Stimulated activated naive B cell treated with anti-CD40 and anti-IgM and Interleukin-4, amounts not matched to agents 10 μg/mL and 1 μg/mL and 100 μg/mL, for 72 hours (primary cell): Measurements from ENCODE around the gene SHD.

Source experiments
- ATAC-seq, 2 donors: fragments of 150-1000 bp; cut with Tn5 transposase; replicated peaks; 2 replicates each; pipeline ENCODE4 v1.10.0; 2021; ENCODE audit warnings: moderate library complexity in 1 of 2
- DNase-seq: peaks from one replicate; pipeline ENCODE4 v3.0.0; 2021
- H3K27ac Mint-ChIP-seq: one replicate; pipeline ENCODE4 v1.8.0; 2022; ENCODE audit warnings: mild to moderate bottlenecking, mixed read lengths
- H3K27me3 Mint-ChIP-seq, 2 donors: one replicate each; pipeline ENCODE4 v1.8.0; 2022; ENCODE audit warnings: mixed read lengths in 2 of 2
- H3K36me3 Mint-ChIP-seq, 2 donors: one replicate each; pipeline ENCODE4 v1.8.0; 2022; ENCODE audit warnings: mixed read lengths in 2 of 2, mild to moderate bottlenecking in 1 of 2
- H3K4me1 Mint-ChIP-seq, 2 donors: one replicate each; pipeline ENCODE4 v1.8.0; 2022; ENCODE audit warnings: mixed read lengths in 2 of 2, mild to moderate bottlenecking in 1 of 2
- H3K4me3 Mint-ChIP-seq, 2 donors: one replicate each; pipeline ENCODE4 v1.8.0; 2022; ENCODE audit warnings: mild to moderate bottlenecking in 2 of 2, mixed read lengths in 2 of 2, moderate library complexity in 1 of 2
- H3K9me3 Mint-ChIP-seq, 2 donors: one replicate each; pipeline ENCODE4 v1.8.0; 2022; ENCODE audit warnings: mixed read lengths in 2 of 2, mild to moderate bottlenecking in 1 of 2

Gene SHD

GRCh38 chr19:4297901-4298809 lies 19.1 kb downstream of the SHD start:
- Mint-ChIP-seq H3K4me1 (peaks cover 7 to 12% of the 10 kb centered on the region in 2 donors), H3K4me3 (no peak overlapping the region), H3K27me3 (peaks cover 16% of the 10 kb centered on the region in 2 donors), H3K9me3 (no peaks in the 10 kb centered on the region), H3K36me3 (no peaks in the 10 kb centered on the region), H3K27ac (no peak overlapping the region)
- no peak for DNase-seq
- no peak for ATAC-seq

GRCh38 chr19:4298810-4299550 lies 19.9 kb downstream of the SHD start:
- no peak overlapping the region for H3K4me3 Mint-ChIP-seq
- H3K36me3 Mint-ChIP-seq = no peaks in the 10 kb centered on the region
- H3K27me3 Mint-ChIP-seq = peaks cover 16 to 20% of the 10 kb centered on the region in 2 donors
- no peak overlapping the region for H3K27ac Mint-ChIP-seq
- H3K9me3 Mint-ChIP-seq = no peaks in the 10 kb centered on the region
- DNase-seq (no peak), ATAC-seq (no peak)
- H3K4me1 Mint-ChIP-seq = peaks cover 7 to 12% of the 10 kb centered on the region in 2 donors

- H3K4me1 Mint-ChIP-seq = peaks cover 7 to 16% of the 10 kb centered on the region in 2 donors
- H3K27me3 Mint-ChIP-seq = peaks cover 22 to 25% of the 10 kb centered on the region in 2 donors
- H3K9me3 Mint-ChIP-seq = no peaks in the 10 kb centered on the region
Measured at GRCh38 chr19:4300589-4300988, 21.5 kb downstream of the SHD start.

GRCh38 chr19:4301590-4302242 lies 22.6 kb downstream of the SHD start:
- H3K9me3 Mint-ChIP-seq = no peaks in the 10 kb centered on the region
- DNase-seq = no peak
- H3K36me3 Mint-ChIP-seq = peaks cover 1 to 2% of the 10 kb centered on the region in 2 donors
- no peak overlapping the region for H3K4me3 Mint-ChIP-seq
- no peak for ATAC-seq
- no peak overlapping the region for H3K27ac Mint-ChIP-seq
- peaks cover 5 to 11% of the 10 kb centered on the region in 2 donors for H3K4me1 Mint-ChIP-seq
- peaks cover 24 to 26% of the 10 kb centered on the region in 2 donors for H3K27me3 Mint-ChIP-seq

More at GRCh38 chr19:4300589-4300988, 21.5 kb downstream of the SHD start:
- Mint-ChIP-seq H3K4me3 (no peak overlapping the region), H3K27ac (no peak overlapping the region), H3K36me3 (no peaks in the 10 kb centered on the region)
- no peak for DNase-seq
- ATAC-seq = no peak

- ATAC-seq = no peak
- peaks cover 5 to 11% of the 10 kb centered on the region in 2 donors for H3K4me1 Mint-ChIP-seq
- no peak within 1 kb of the TSS for H3K27ac Mint-ChIP-seq
- H3K9me3 Mint-ChIP-seq = no peaks in the 10 kb centered on the region
- DNase-seq = no peak
- H3K27me3 Mint-ChIP-seq = peaks cover 28 to 29% of the 10 kb centered on the region in 2 donors
- no peak within 1 kb of the TSS for H3K4me3 Mint-ChIP-seq
- H3K36me3 Mint-ChIP-seq = peaks cover 1 to 4% of the 10 kb centered on the region in 2 donors
Measured at GRCh38 chr19:4302243-4302640, 23.2 kb downstream of the SHD start, which contains the start of gene TMIGD2. Gene TMIGD2, minus strand, starts transcription at chr19:4302389. Its CDS starts 4 bp downstream, at chr19:4302385.

GRCh38 chr19:4303819-4304537 lies 24.9 kb downstream of the SHD start:
- Mint-ChIP-seq H3K4me3 (peak overlapping the region; percentile 21 to 67), H3K36me3 (peaks cover 1 to 4% of the 10 kb centered on the region in 2 donors), H3K9me3 (no peaks in the 10 kb centered on the region), H3K4me1 (peaks cover 5 to 11% of the 10 kb centered on the region in 2 donors), H3K27ac (no peak overlapping the region), H3K27me3 (peaks cover 28 to 29% of the 10 kb centered on the region in 2 donors)
- no peak for ATAC-seq
- DNase-seq = no peak

GRCh38 chr19:4304538-4305256 lies 25.6 kb downstream of the SHD start, which contains the start of gene FSD1:
Gene FSD1, plus strand, starts transcription at chr19:4304598. Its CDS starts 149 bp downstream, at chr19:4304747.
- Mint-ChIP-seq H3K36me3 (peaks cover 1 to 4% of the 10 kb centered on the region in 2 donors), H3K9me3 (no peaks in the 10 kb centered on the region), H3K4me3 (peak within 1 kb of the TSS; percentile 72 to 82), H3K27ac (peak within 1 kb of the TSS; percentile 69), H3K4me1 (peaks cover 5 to 11% of the 10 kb centered on the region in 2 donors), H3K27me3 (peaks cover 28 to 29% of the 10 kb centered on the region in 2 donors)
- ATAC-seq = peak; percentile 98 to 99
- DNase-seq = peak; percentile 71

GRCh38 chr19:4305257-4305612 lies 26.2 kb downstream of the SHD start:
- H3K4me1 Mint-ChIP-seq = peaks cover 5 to 11% of the 10 kb centered on the region in 2 donors
- ATAC-seq (no peak), DNase-seq (no peak)
- peaks cover 1 to 4% of the 10 kb centered on the region in 2 donors for H3K36me3 Mint-ChIP-seq
- peaks cover 28 to 29% of the 10 kb centered on the region in 2 donors for H3K27me3 Mint-ChIP-seq
- peak overlapping the region; percentile 69 for H3K27ac Mint-ChIP-seq
- H3K9me3 Mint-ChIP-seq = no peaks in the 10 kb centered on the region
- peak overlapping the region; percentile 72 to 82 for H3K4me3 Mint-ChIP-seq

- peaks cover 5 to 11% of the 10 kb centered on the region in 2 donors for H3K4me1 Mint-ChIP-seq
- H3K9me3 Mint-ChIP-seq = no peaks in the 10 kb centered on the region
- ATAC-seq (no peak), DNase-seq (no peak)
- H3K27me3 Mint-ChIP-seq = peaks cover 25% of the 10 kb centered on the region in 2 donors
- peak overlapping the region; percentile 69 for H3K27ac Mint-ChIP-seq
- peak overlapping the region; percentile 72 to 82 for H3K4me3 Mint-ChIP-seq
- peaks cover 1 to 4% of the 10 kb centered on the region in 2 donors for H3K36me3 Mint-ChIP-seq
Measured at GRCh38 chr19:4305659-4306058, 26.6 kb downstream of the SHD start.

GRCh38 chr19:4310247-4311121 lies 31.4 kb downstream of the SHD start:
- no peak for DNase-seq
- no peaks in the 10 kb centered on the region for H3K9me3 Mint-ChIP-seq
- peaks cover 1 to 4% of the 10 kb centered on the region in 2 donors for H3K36me3 Mint-ChIP-seq
- peaks cover 0 to under 1% of the 10 kb centered on the region in 2 donors for H3K4me1 Mint-ChIP-seq
- H3K27ac Mint-ChIP-seq = no peak overlapping the region
- no peak overlapping the region for H3K4me3 Mint-ChIP-seq
- H3K27me3 Mint-ChIP-seq = peaks cover 7 to 9% of the 10 kb centered on the region in 2 donors
- no peak for ATAC-seq

- no peak overlapping the region for H3K27ac Mint-ChIP-seq
- no peak for ATAC-seq
- no peak for DNase-seq
- H3K27me3 Mint-ChIP-seq = no peaks in the 10 kb centered on the region
- H3K4me3 Mint-ChIP-seq = no peak overlapping the region
- H3K9me3 Mint-ChIP-seq = peaks cover 2% of the 10 kb centered on the region in 2 donors
- peaks cover 0 to 3% of the 10 kb centered on the region in 2 donors for H3K36me3 Mint-ChIP-seq
- no peaks in the 10 kb centered on the region for H3K4me1 Mint-ChIP-seq
Measured at GRCh38 chr19:4313847-4314490, 34.9 kb downstream of the SHD start.

GRCh38 chr19:4316956-4317355 lies 37.9 kb downstream of the SHD start:
- Mint-ChIP-seq H3K27me3 (no peaks in the 10 kb centered on the region), H3K27ac (no peak overlapping the region), H3K36me3 (peaks cover 3% of the 10 kb centered on the region in 2 donors), H3K9me3 (peaks cover 22 to 23% of the 10 kb centered on the region in 2 donors), H3K4me3 (no peak overlapping the region), H3K4me1 (no peaks in the 10 kb centered on the region)
- no peak for ATAC-seq
- DNase-seq = no peak
